Measurements from ENCODE around the gene IL21R.
A peak's percentile ranks its signal among the peaks of the same experiment; 100 is the strongest.
"Not testable (repeated sequence)": the region's sequence is repeated elsewhere in the genome, so short reads cannot be mapped to it uniquely, and the experiment has no call there.

IL21R gene

GRCh38 chr16:27400751-27401620 is 988 bp upstream of the IL21R start:
- no peak for DNase-seq (ENCODE audit: low read depth in 2 of 2, low spot score in 1 of 2)

GRCh38 chr16:27402569-27402963 is 592 bp downstream of the IL21R start:
- DNase-seq (ENCODE audit: low read depth in 2 of 2, low spot score in 1 of 2): no peak

- no peak for DNase-seq (ENCODE audit: low read depth in 2 of 2, low spot score in 1 of 2)
Measured at GRCh38 chr16:27402964-27403600, 1.1 kb downstream of the IL21R start.

- no peak for DNase-seq (ENCODE audit: low read depth in 2 of 2, low spot score in 1 of 2)
Measured at GRCh38 chr16:27403601-27403992, 1.6 kb downstream of the IL21R start.

GRCh38 chr16:27404163-27404823 is 2.3 kb downstream of the IL21R start:
- no peak for DNase-seq (ENCODE audit: low read depth in 2 of 2, low spot score in 1 of 2)

- peak in 1 of 2 donors; percentile 57 for DNase-seq (ENCODE audit: low read depth in 2 of 2, low spot score in 1 of 2)
Measured at GRCh38 chr16:27405546-27406451, 3.8 kb downstream of the IL21R start.

GRCh38 chr16:27406511-27407128 is 4.6 kb downstream of the IL21R start:
- no peak for DNase-seq (ENCODE audit: low read depth in 2 of 2, low spot score in 1 of 2)

- DNase-seq (ENCODE audit: low read depth in 2 of 2, low spot score in 1 of 2): no peak
Measured at GRCh38 chr16:27407133-27407532, 5.2 kb downstream of the IL21R start.

- no peak for DNase-seq (ENCODE audit: low read depth in 2 of 2, low spot score in 1 of 2)
Measured at GRCh38 chr16:27408012-27408601, 6.1 kb downstream of the IL21R start.

- no peak for DNase-seq (ENCODE audit: low read depth in 2 of 2, low spot score in 1 of 2)
Measured at GRCh38 chr16:27408602-27409031, 6.6 kb downstream of the IL21R start.

- not testable (repeated sequence) for DNase-seq (ENCODE audit: low read depth in 2 of 2, low spot score in 1 of 2)
Measured at GRCh38 chr16:27409958-27410357, 8.0 kb downstream of the IL21R start.

GRCh38 chr16:27410761-27411160 is 8.8 kb downstream of the IL21R start:
- DNase-seq (ENCODE audit: low read depth in 2 of 2, low spot score in 1 of 2): no peak

GRCh38 chr16:27413956-27414355 is 12.0 kb downstream of the IL21R start:
- DNase-seq (ENCODE audit: low read depth in 2 of 2, low spot score in 1 of 2): no peak

GRCh38 chr16:27414788-27415431 is 12.9 kb downstream of the IL21R start:
- no peak for DNase-seq (ENCODE audit: low read depth in 2 of 2, low spot score in 1 of 2)

GRCh38 chr16:27417047-27417671 is 15.2 kb downstream of the IL21R start:
- DNase-seq (ENCODE audit: low read depth in 2 of 2, low spot score in 1 of 2): no peak

GRCh38 chr16:27421961-27422740 is 20.2 kb downstream of the IL21R start:
- DNase-seq (ENCODE audit: low read depth in 2 of 2, low spot score in 1 of 2): no peak

- DNase-seq (ENCODE audit: low read depth in 2 of 2, low spot score in 1 of 2): no peak
Measured at GRCh38 chr16:27424772-27425498, 23.0 kb downstream of the IL21R start.

GRCh38 chr16:27425961-27426360 is 24.0 kb downstream of the IL21R start:
- DNase-seq (ENCODE audit: low read depth in 2 of 2, low spot score in 1 of 2): no peak

All from stimulated activated CD8-positive, alpha-beta memory T cell treated with anti-CD3 and anti-CD28 coated beads, Interleukin-4, amount 100 ng/mL, for 4 hours (primary cell).